ENCODE data around the gene CHRNB2. TPM values are rescaled to one million over a fixed set of nuclear protein-coding genes. Genes with fewer than 3 reads are reported as not detected.

CHRNB2 gene
- total and polyA plus RNA-seq, 2 donors (not counting 1 experiment from before 2014, with no cell fraction given) = 0.03 TPM; not detected in 1

- Histone ChIP-seq H3K4me3 (ENCODE audit: control extremely low read depth in 1 of 5, extremely low read depth in 1 of 5, insufficient read depth in 1 of 5, low read depth in 2 of 5, low read length in 4 of 5) (no peak overlapping the region), H3K27me3 (replicated peaks in 1 of 4; ENCODE audit: control extremely low read depth in 1 of 4, control insufficient read depth in 3 of 4, insufficient read depth in 4 of 4, low read length in 3 of 4) (no peaks in the 10 kb centered on the region), H3K9ac (ENCODE audit: low read length) (no peak overlapping the region), H3K27ac (ENCODE audit: low read length in 2 of 2) (no peak overlapping the region), H3K4me1 (ENCODE audit: control insufficient read depth in 2 of 2, insufficient read depth in 2 of 2, low read length in 2 of 2) (no peaks in the 10 kb centered on the region), H3K9me3 (ENCODE audit: control extremely low read depth in 1 of 3, control insufficient read depth in 2 of 3, insufficient read depth in 1 of 3, low read length in 2 of 3) (no peaks in the 10 kb centered on the region), H3K79me2 (ENCODE audit: control insufficient read depth, insufficient read depth, low read length) (peaks cover 20% of the 10 kb centered on the region), H3K36me3 (replicated peaks in 1 of 2; ENCODE audit: control extremely low read depth in 1 of 2, control insufficient read depth in 1 of 2, extremely low read depth in 1 of 2, insufficient read depth in 2 of 2, low read length in 1 of 2) (peaks cover 9 to 92% of the 10 kb centered on the region in 2 experiments), H2AFZ (ENCODE audit: insufficient read depth, low read depth, low read length, poor library complexity, severe bottlenecking) (no peak overlapping the region), H4K20me1 (ENCODE audit: control insufficient read depth, insufficient read depth, low read length, poor library complexity, severe bottlenecking) (peaks cover 73% of the 10 kb centered on the region), H3K4me2 (replicated peaks; ENCODE audit: low read depth, low read length, poor library complexity, severe bottlenecking) (no peak overlapping the region)
- DNase-seq = no peak
- no CpG with 5 or more reads among the region's 1 CpG for whole genome bisulfite sequencing (ENCODE audit: insufficient coverage)
- no peaks in the 10 kb centered on the region for H3K9me3 Mint-ChIP-seq (ENCODE audit: insufficient read depth)
- intact Hi-C loops (cut with micrococcal nuclease) = no loop called here
- POLR2A ChIA-PET = interaction anchor here (0.6 kb wide), 1 partner anchor 70 kb away, joined by 4 read pairs; no protein-coding TSS in a partner anchor
- CTCF ChIA-PET = interaction anchor here (0.8 to 2.6 kb wide), 2 partner anchors 36 to 116 kb away, joined by 3 to 7 read pairs; no protein-coding TSS in a partner anchor
- H3K27ac Mint-ChIP-seq = no peak overlapping the region
- no peaks in the 10 kb centered on the region for H3K27me3 Mint-ChIP-seq
- no peak for TF ChIP-seq CTCF (IDR thresholded peaks at IDR 0.05)
- TF ChIP-seq EZH2 (IDR thresholded peaks at IDR 0.05; ENCODE audit: borderline replicate concordance, insufficient read depth, low read depth, low read length, poor library complexity, severe bottlenecking) = no peak
- no peak overlapping the region for H3K4me3 Mint-ChIP-seq
- peaks cover 5% of the 10 kb centered on the region for H3K4me1 Mint-ChIP-seq
- ATAC-seq (ENCODE audit: low read depth) = no peak
These were observed 28.0 kb downstream of the CHRNB2 start for GRCh38 chr1:154595621-154596020.

- no peak overlapping the region for H3K4me2 ChIP-seq (replicated peaks; ENCODE audit: low read depth, low read length, poor library complexity, severe bottlenecking)
- peaks cover 21% of the 10 kb centered on the region for H3K4me1 Mint-ChIP-seq
- CTCF ChIA-PET = interaction anchor here (1.0 kb wide), 1 partner anchor 20 kb away, joined by 3 read pairs; no protein-coding TSS in a partner anchor
- ATAC-seq (ENCODE audit: low read depth) (no peak), DNase-seq (no peak)
- H3K9me3 Mint-ChIP-seq (ENCODE audit: insufficient read depth) = no peaks in the 10 kb centered on the region
- POLR2A ChIA-PET = no interaction called here
- H4K20me1 ChIP-seq (ENCODE audit: control insufficient read depth, insufficient read depth, low read length, poor library complexity, severe bottlenecking) = peaks cover 87% of the 10 kb centered on the region
- H3K9me3 ChIP-seq (ENCODE audit: control extremely low read depth in 1 of 3, control insufficient read depth in 2 of 3, insufficient read depth in 1 of 3, low read length in 2 of 3) = no peaks in the 10 kb centered on the region
- H3K36me3 ChIP-seq (replicated peaks in 1 of 2; ENCODE audit: control extremely low read depth in 1 of 2, control insufficient read depth in 1 of 2, extremely low read depth in 1 of 2, insufficient read depth in 2 of 2, low read length in 1 of 2) = peaks cover 6 to 88% of the 10 kb centered on the region in 2 experiments
- H3K4me3 Mint-ChIP-seq = no peak overlapping the region
- H3K27ac Mint-ChIP-seq = no peak overlapping the region
- WGBS (ENCODE audit: insufficient coverage) = 100% methylated on average over 1 of the region's 3 CpGs
- H3K4me1 ChIP-seq (ENCODE audit: control insufficient read depth in 2 of 2, insufficient read depth in 2 of 2, low read length in 2 of 2) = peaks cover 7 to 8% of the 10 kb centered on the region in 2 donors
- H3K27ac ChIP-seq (ENCODE audit: low read length in 2 of 2) = no peak overlapping the region
- H3K4me3 ChIP-seq (ENCODE audit: control extremely low read depth in 1 of 5, extremely low read depth in 1 of 5, insufficient read depth in 1 of 5, low read depth in 2 of 5, low read length in 4 of 5) = no peak overlapping the region
- intact Hi-C loops (cut with micrococcal nuclease) = no loop called here
- H3K9ac ChIP-seq (ENCODE audit: low read length) = no peak overlapping the region
- TF ChIP-seq EZH2 (IDR thresholded peaks at IDR 0.05; ENCODE audit: borderline replicate concordance, insufficient read depth, low read depth, low read length, poor library complexity, severe bottlenecking) (no peak), CTCF (IDR thresholded peaks at IDR 0.05) (no peak)
- H3K27me3 Mint-ChIP-seq = no peaks in the 10 kb centered on the region
- H3K79me2 ChIP-seq (ENCODE audit: control insufficient read depth, insufficient read depth, low read length) = peaks cover 54% of the 10 kb centered on the region
- H2AFZ ChIP-seq (ENCODE audit: insufficient read depth, low read depth, low read length, poor library complexity, severe bottlenecking) = no peak overlapping the region
- H3K27me3 ChIP-seq (replicated peaks in 1 of 4; ENCODE audit: control extremely low read depth in 1 of 4, control insufficient read depth in 3 of 4, insufficient read depth in 4 of 4, low read length in 3 of 4) = no peaks in the 10 kb centered on the region
These were observed 31.5 kb downstream of the CHRNB2 start for GRCh38 chr1:154598871-154599635.

All from B cell (primary cell).